Cardiac ventricle fibroblast (primary cell): ENCODE results near the gene EME2. TPM values are rescaled to one million over a fixed set of nuclear protein-coding genes. Genes with fewer than 3 reads are reported as not detected.

Experiments
- total RNA-seq: library from RNA; depleted of rRNA; stranded (reverse); fragments of >200 nt; gene quantifications from 2 replicates; pipeline ENCODE4 v1.2.3, GENCODE V29; 2015

Gene EME2, protein sequence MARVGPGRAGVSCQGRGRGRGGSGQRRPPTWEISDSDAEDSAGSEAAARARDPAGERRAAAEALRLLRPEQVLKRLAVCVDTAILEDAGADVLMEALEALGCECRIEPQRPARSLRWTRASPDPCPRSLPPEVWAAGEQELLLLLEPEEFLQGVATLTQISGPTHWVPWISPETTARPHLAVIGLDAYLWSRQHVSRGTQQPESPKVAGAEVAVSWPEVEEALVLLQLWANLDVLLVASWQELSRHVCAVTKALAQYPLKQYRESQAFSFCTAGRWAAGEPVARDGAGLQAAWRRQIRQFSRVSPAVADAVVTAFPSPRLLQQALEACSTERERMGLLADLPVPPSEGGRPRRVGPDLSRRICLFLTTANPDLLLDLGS
- 2.6 and 3.7 TPM in 2 replicates for total RNA-seq

DNA sequence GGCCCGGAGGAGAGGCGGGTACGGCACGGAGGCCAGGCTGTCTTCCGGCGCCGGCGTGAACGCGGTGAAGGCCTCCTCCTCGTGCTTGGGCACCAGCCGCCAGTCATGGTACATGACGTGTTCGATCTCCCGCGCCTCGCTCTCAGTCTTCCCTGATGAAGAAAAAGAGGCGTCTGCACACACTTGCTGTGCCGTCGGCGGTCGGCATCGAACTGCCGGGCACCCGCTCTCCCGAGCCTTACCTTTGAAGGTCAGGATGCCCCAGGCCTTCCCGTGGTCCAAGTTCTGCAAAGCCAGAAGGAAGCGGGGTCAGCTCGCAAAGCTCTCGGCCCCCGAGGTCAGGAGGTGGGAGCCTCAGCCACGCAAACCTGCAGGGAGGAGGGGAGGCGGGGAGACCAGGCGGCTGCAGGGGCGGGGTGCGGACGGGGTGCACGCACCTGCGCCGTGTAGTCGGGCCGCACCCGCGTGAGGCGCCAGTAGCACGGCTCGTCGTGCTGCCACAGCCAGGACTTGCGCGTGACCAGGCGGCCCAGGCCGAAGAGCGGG is at the start of gene EME2:
Gene EME2, plus strand, starts transcription at position 449 of the 546 bp plus-strand sequence. CDS start 418 bp downstream, outside the sequence.

GRCh38 chr16:1771188-1771863 is 1.3 kb upstream of the EME2 start, which contains the start of gene NME3:
NME3 (minus strand) TSS chr16:1771543; CDS start chr16:1771534, 9 bp downstream.

GRCh38 chr16:1772908-1773702 is 495 bp downstream of the EME2 start, which contains the start of gene MRPS34:
MRPS34 (minus strand) TSS chr16:1773134; CDS start chr16:1773119, 15 bp downstream.

GRCh38 chr16:1782408-1783264 is 10.0 kb downstream of the EME2 start, which contains the start of the genes NUBP2 and SPSB3:
NUBP2 (plus strand) TSS chr16:1782960; CDS start chr16:1783021, 61 bp downstream.
SPSB3 (minus strand) TSS chr16:1782571; CDS start chr16:1781483, 1,088 bp downstream.

GRCh38 chr16:1793578-1794220 is 21.1 kb downstream of the EME2 start, which contains the start of gene IGFALS:
IGFALS (minus strand) TSS chr16:1793705; CDS start chr16:1793652, 53 bp downstream.

Other genes starting within 250 kb of the EME2 start
- gene TMEM204, start 239.1 kb upstream of the EME2 start, total RNA-seq: 16.8 and 20.5 TPM in 2 replicates
- 14.6 and 23.7 TPM in 2 replicates for gene IFT140, start 160.7 kb upstream of the EME2 start, total RNA-seq
- 8.2 and 8.8 TPM in 2 replicates for gene CRAMP1, start 160.4 kb upstream of the EME2 start, total RNA-seq
- gene JPT2, start 94.5 kb upstream of the EME2 start, total RNA-seq: 24.4 and 30.3 TPM in 2 replicates
- 13.9 and 16.6 TPM in 2 replicates for gene MAPK8IP3, start 66.6 kb upstream of the EME2 start, total RNA-seq
- gene NME3, start 1.3 kb upstream of the EME2 start, total RNA-seq: 61.7 and 65.7 TPM in 2 replicates
- 83.6 and 89.1 TPM in 2 replicates for gene MRPS34, start 324 bp downstream of the EME2 start, total RNA-seq
- gene SPSB3, start 9.8 kb downstream of the EME2 start, total RNA-seq: 22.7 and 34.8 TPM in 2 replicates
- 61.6 and 65.2 TPM in 2 replicates for gene NUBP2, start 10.2 kb downstream of the EME2 start, total RNA-seq
- not detected in 2 replicates for gene IGFALS, start 20.9 kb downstream of the EME2 start, total RNA-seq
- gene HAGH, start 54.0 kb downstream of the EME2 start, total RNA-seq: 13.4 and 28.5 TPM in 2 replicates
- 38.5 and 44.2 TPM in 2 replicates for gene FAHD1, start 54.4 kb downstream of the EME2 start, total RNA-seq
- not detected in 2 replicates for gene MEIOB, start 99.4 kb downstream of the EME2 start, total RNA-seq
- gene HS3ST6, start 145.6 kb downstream of the EME2 start, total RNA-seq: not detected in 2 replicates
- gene MSRB1, start 170.4 kb downstream of the EME2 start, total RNA-seq: 17.0 and 17.8 TPM in 2 replicates
- gene RPL3L, start 181.9 kb downstream of the EME2 start, total RNA-seq: not detected in 2 replicates
- gene NDUFB10, start 186.7 kb downstream of the EME2 start, total RNA-seq: 198 and 225 TPM in 2 replicates
- gene RPS2, start 192.0 kb downstream of the EME2 start, total RNA-seq: 2,905 and 3,262 TPM in 2 replicates
- gene RNF151, start 194.0 kb downstream of the EME2 start, total RNA-seq: not detected in 2 replicates
- 32.6 and 34.3 TPM in 2 replicates for gene TBL3, start 199.2 kb downstream of the EME2 start, total RNA-seq
- not detected in 2 replicates for gene NOXO1, start 208.7 kb downstream of the EME2 start, total RNA-seq
- gene GFER, start 211.4 kb downstream of the EME2 start, total RNA-seq: 14.4 and 17.3 TPM in 2 replicates
- gene SYNGR3, start 217.2 kb downstream of the EME2 start, total RNA-seq: 0.78 and 4.2 TPM in 2 replicates
- 39.7 and 51.4 TPM in 2 replicates for gene ZNF598, start 237.0 kb downstream of the EME2 start, total RNA-seq
- gene NPW, start 247.0 kb downstream of the EME2 start, total RNA-seq: 2.9 and 6.9 TPM in 2 replicates